ENCODE measurements around the gene GHR. TPM values are rescaled to one million over a fixed set of nuclear protein-coding genes. Genes with fewer than 3 reads are reported as not detected.

Gene GHR
- total RNA-seq, 6 donors from 2014 or later = 3.0 to 7.4 (median 4.2) TPM

DNA sequence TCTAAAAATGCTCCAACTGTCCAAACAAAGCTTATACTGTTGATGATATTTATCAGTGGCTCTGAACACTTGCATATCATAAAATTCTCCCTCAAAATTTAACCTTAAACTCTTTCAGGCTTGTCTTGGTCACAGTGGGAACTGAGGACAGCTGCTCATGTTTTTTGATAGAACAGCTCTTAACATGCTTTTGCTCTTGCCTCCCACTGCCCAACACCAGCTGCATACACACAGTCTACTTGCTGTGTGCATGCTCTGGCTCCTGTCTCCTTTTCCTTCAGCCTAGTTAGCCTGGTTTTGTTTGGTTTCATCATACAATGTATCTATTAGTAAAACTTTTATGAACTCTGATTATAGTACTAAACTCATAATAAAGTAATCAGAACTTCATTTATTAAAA is 64.6 kb downstream of the GHR start:
- no peaks in the 10 kb centered on the region for H3K4me1 ChIP-seq
- no peak overlapping the region for H3K4me3 ChIP-seq
- H3K27ac ChIP-seq = no peak overlapping the region
- H3K36me3 ChIP-seq = no peaks in the 10 kb centered on the region
- TF ChIP-seq EP300 (IDR thresholded peaks at IDR 0.05) (no peak), POLR2AphosphoS5 (IDR thresholded peaks at IDR 0.05) (no peak), POLR2A (IDR thresholded peaks at IDR 0.05) (no peak)
- TF ChIP-seq, protein P1, sequence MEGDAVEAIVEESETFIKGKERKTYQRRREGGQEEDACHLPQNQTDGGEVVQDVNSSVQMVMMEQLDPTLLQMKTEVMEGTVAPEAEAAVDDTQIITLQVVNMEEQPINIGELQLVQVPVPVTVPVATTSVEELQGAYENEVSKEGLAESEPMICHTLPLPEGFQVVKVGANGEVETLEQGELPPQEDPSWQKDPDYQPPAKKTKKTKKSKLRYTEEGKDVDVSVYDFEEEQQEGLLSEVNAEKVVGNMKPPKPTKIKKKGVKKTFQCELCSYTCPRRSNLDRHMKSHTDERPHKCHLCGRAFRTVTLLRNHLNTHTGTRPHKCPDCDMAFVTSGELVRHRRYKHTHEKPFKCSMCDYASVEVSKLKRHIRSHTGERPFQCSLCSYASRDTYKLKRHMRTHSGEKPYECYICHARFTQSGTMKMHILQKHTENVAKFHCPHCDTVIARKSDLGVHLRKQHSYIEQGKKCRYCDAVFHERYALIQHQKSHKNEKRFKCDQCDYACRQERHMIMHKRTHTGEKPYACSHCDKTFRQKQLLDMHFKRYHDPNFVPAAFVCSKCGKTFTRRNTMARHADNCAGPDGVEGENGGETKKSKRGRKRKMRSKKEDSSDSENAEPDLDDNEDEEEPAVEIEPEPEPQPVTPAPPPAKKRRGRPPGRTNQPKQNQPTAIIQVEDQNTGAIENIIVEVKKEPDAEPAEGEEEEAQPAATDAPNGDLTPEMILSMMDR (IDR thresholded peaks at IDR 0.05) = no peak
- H3K27me3 ChIP-seq = no peaks in the 10 kb centered on the region
- DNase-seq (no peak), ATAC-seq (ENCODE audit: low FRiP score in 2 of 2) (no peak)
- H3K9me3 ChIP-seq = no peaks in the 10 kb centered on the region

DNA sequence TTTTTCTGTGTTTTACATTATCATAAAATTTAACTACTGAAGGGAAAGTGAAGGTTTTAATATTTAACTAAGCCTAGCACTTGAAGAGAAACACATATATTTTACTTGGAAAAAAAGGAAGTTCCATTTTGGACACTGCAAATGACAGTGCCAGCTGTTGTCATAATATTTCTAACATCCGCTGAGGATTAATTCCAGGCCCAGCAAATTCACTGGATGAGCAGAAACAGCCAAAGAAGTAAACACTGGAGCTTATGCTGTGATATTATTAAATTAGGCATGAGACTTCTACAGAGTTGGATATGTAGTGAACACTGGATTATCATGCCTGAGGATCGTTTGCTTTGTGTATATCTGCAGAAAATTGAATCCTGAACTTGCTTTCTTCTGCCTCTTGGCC is 67.6 kb downstream of the GHR start:
- no peaks in the 10 kb centered on the region for H3K36me3 ChIP-seq
- H3K27me3 ChIP-seq = no peaks in the 10 kb centered on the region
- WGBS, 2 donors = 70 to 81% methylated on average over 2 of the region's 2 CpGs
- ATAC-seq (ENCODE audit: low FRiP score in 2 of 2) = no peak
- no peak overlapping the region for H3K4me3 ChIP-seq
- H3K4me1 ChIP-seq = no peaks in the 10 kb centered on the region
- no peak for DNase-seq
- H3K9me3 ChIP-seq = no peaks in the 10 kb centered on the region
- H3K27ac ChIP-seq = no peak overlapping the region
- TF ChIP-seq POLR2AphosphoS5 (IDR thresholded peaks at IDR 0.05) (no peak), POLR2A (IDR thresholded peaks at IDR 0.05) (no peak), EP300 (IDR thresholded peaks at IDR 0.05) (no peak)
- TF ChIP-seq, protein P1 (IDR thresholded peaks at IDR 0.05) = no peak

DNA sequence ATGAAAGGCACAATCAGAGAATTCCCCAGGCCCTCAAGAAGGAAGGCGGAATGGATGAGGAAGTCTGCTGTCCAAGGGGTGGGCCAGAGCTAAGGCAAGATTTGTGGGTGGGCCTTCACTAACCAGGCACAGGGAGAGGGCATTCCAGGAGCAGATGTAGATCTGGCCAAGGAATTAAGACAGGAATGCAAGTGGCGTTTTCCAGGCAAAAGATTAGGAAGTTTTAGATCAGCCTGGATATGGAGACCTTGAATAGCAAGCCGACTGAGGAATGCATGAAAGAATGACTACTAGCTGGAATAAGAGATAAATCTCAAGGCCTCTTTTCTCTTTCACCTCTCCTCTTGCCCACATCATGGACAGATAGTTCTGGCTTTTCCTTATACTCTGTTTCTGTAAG is 68.5 kb downstream of the GHR start:
- TF ChIP-seq POLR2AphosphoS5 (IDR thresholded peaks at IDR 0.05) (no peak), POLR2A (IDR thresholded peaks at IDR 0.05) (no peak), EP300 (IDR thresholded peaks at IDR 0.05) (no peak)
- TF ChIP-seq, protein P1 (IDR thresholded peaks at IDR 0.05) = no peak

DNA sequence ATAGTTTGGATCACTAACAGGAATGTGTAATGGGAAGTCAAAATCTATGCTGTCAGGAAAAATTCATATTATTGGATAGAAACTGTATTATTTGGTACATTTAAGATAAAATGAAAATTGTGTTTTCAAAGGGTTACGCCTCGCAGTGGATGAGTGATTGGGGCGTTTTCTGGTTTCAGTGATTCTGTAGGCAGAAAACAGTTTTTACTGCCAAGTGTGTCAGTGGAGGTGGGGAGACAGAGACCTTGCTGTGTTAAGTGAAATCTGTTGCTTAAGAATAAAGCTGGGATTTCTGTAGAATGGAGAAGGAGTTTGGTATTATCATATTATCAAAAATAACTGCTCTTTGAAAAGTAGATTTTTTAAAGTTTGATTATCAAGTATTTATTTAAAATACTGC is 69.7 kb downstream of the GHR start:
- Histone ChIP-seq H3K4me3 (no peak overlapping the region), H3K4me1 (no peaks in the 10 kb centered on the region), H3K36me3 (no peaks in the 10 kb centered on the region), H3K27ac (peak overlapping the region in 1 of 4 donors; percentile 35), H3K27me3 (no peaks in the 10 kb centered on the region), H3K9me3 (no peaks in the 10 kb centered on the region)
- ATAC-seq (ENCODE audit: low FRiP score in 2 of 2) = no peak
- no peak for DNase-seq
- 82 to 88% methylated on average over 3 of the region's 3 CpGs for WGBS, 2 donors
- TF ChIP-seq, protein P1 (IDR thresholded peaks at IDR 0.05) = no peak
- TF ChIP-seq POLR2AphosphoS5 (IDR thresholded peaks at IDR 0.05) = no peak
- no peak for TF ChIP-seq EP300 (IDR thresholded peaks at IDR 0.05)
- no peak for TF ChIP-seq POLR2A (IDR thresholded peaks at IDR 0.05)

More for the DNA sequence above, 68.5 kb downstream of the GHR start:
- Histone ChIP-seq H3K27ac (peak overlapping the region in 1 of 4 donors; percentile 11), H3K4me3 (no peak overlapping the region), H3K36me3 (no peaks in the 10 kb centered on the region), H3K9me3 (no peaks in the 10 kb centered on the region), H3K27me3 (no peaks in the 10 kb centered on the region), H3K4me1 (no peaks in the 10 kb centered on the region)
- DNase-seq (no peak), ATAC-seq (ENCODE audit: low FRiP score in 2 of 2) (no peak)
- 71 to 81% methylated on average over 3 of the region's 3 CpGs for WGBS, 2 donors

DNA sequence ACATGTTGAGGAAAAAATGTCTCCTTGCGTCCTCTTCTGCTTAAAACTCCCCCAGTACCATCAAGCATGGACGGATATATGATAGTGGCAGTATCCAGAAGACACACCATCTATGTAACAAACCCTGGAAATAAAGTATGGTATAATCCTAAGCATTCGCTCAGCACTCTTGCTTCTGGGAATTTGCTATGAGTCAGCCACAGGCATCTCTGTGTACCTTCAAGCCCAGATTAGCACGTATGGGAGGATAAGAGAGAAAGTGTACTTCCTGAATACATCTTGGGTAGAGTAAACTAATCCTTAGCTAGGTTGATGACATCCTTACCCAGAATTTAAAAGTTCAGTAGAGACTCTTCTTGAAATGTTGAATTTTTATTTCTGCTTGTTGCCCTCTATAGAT is 71.2 kb downstream of the GHR start:
- Histone ChIP-seq H3K27me3 (no peaks in the 10 kb centered on the region), H3K27ac (no peak overlapping the region), H3K36me3 (no peaks in the 10 kb centered on the region), H3K4me1 (no peaks in the 10 kb centered on the region), H3K4me3 (no peak overlapping the region), H3K9me3 (no peaks in the 10 kb centered on the region)
- TF ChIP-seq, protein P1 (IDR thresholded peaks at IDR 0.05) = no peak
- no peak for TF ChIP-seq POLR2AphosphoS5 (IDR thresholded peaks at IDR 0.05)
- TF ChIP-seq POLR2A (IDR thresholded peaks at IDR 0.05) = no peak
- TF ChIP-seq EP300 (IDR thresholded peaks at IDR 0.05) = no peak
- ATAC-seq (ENCODE audit: low FRiP score in 2 of 2) = no peak
- WGBS, 2 donors = 88 to 90% methylated on average over 4 of the region's 4 CpGs
- DNase-seq = no peak
